HepG2 (cell line): ENCODE measurements around the gene CBX2.
A peak's percentile ranks its signal among the peaks of the same experiment; 100 is the strongest.

Experiments used
- ARID4A ChIP-seq: sonication (generic); formaldehyde crosslinking; IDR thresholded peaks from 2 replicates; pipeline ENCODE4 v1.5.0; 2020; ENCODE audit warnings: mild to moderate bottlenecking, missing genetic modification reagents, borderline replicate concordance
- ATF3 ChIP-seq: sonication (generic); formaldehyde crosslinking; IDR thresholded peaks from 2 replicates; pipeline ENCODE4 v1.4.0; 2020; ENCODE audit warnings: missing genetic modification reagents
- BHLHE40 ChIP-seq: IDR thresholded peaks from 2 replicates; pipeline ENCODE4 v1.6.1; 2011; ENCODE audit warnings: low read length, improper control_type of control experiment
- ESRRA ChIP-seq: sonication (generic); formaldehyde crosslinking; IDR thresholded peaks from 2 replicates; pipeline ENCODE4 v1.5.1; 2020; ENCODE audit warnings: mild to moderate bottlenecking, low read depth, missing genetic modification reagents
- GABPA ChIP-seq, 2 experiments: IDR thresholded peaks; 2 replicates each; pipeline ENCODE4 v1.6.1; 2011 to 2016; ENCODE audit warnings: low read depth in 2 of 2, low read length in 1 of 2, missing biosample characterization in 1 of 2, missing genetic modification characterization in 1 of 2
- MAX ChIP-seq: IDR thresholded peaks from 2 replicates; pipeline ENCODE4 v1.6.1; 2012; ENCODE audit warnings: inconsistent platforms
- POLR2AphosphoS5 ChIP-seq: IDR thresholded peaks from 2 replicates; pipeline ENCODE4 v1.6.1; 2012; ENCODE audit warnings: low read depth, low read length
- SRF ChIP-seq: IDR thresholded peaks from 2 replicates; pipeline ENCODE4 v1.6.1; 2011; ENCODE audit warnings: mild to moderate bottlenecking, low read depth, low read length, moderate library complexity
- SYNCRIP ChIP-seq: fragments of 200-400 bp; formaldehyde crosslinking; IDR thresholded peaks from 2 replicates; pipeline ENCODE4 v1.6.1; 2018; ENCODE audit warnings: mild to moderate bottlenecking, low read depth, low read length; ENCODE audit not compliant: insufficient read depth
- ZNF121 ChIP-seq: sonication (generic); formaldehyde crosslinking; IDR thresholded peaks from 2 replicates; pipeline ENCODE4 v1.5.0; 2020; ENCODE audit warnings: mild to moderate bottlenecking, missing genetic modification reagents
- ZSCAN30 ChIP-seq: sonication (generic); formaldehyde crosslinking; IDR thresholded peaks from 2 replicates; pipeline ENCODE4 v1.5.0; 2020; ENCODE audit warnings: mild to moderate bottlenecking, missing genetic modification reagents

- TF ChIP-seq POLR2AphosphoS5 (no peak), MAX (no peak), BHLHE40 (no peak), ATF3 (CRISPR knock-in tag) (no peak), ARID4A (CRISPR knock-in tag) (no peak), ZSCAN30 (CRISPR knock-in tag) (no peak), ZNF121 (no peak), GABPA (IDR thresholded peaks at IDR 0.05; ENCODE audit: low read depth, low read length) (0 out of 2 replicates have a peak, but pooled peaks have one; percentile 2), GABPA (CRISPR knock-in tag; IDR thresholded peaks at IDR 0.05; ENCODE audit: low read depth) (no peak), SYNCRIP (no peak), ESRRA (CRISPR knock-in tag) (no peak), SRF (no peak)
Observed at GRCh38 chr17:79728908-79729471, 49.0 kb upstream of the CBX2 start.
